GM19372 (cell line): ENCODE measurements around the gene KDM2A.
A peak's percentile ranks its signal among the peaks of the same experiment; 100 is the strongest.
"Not testable (repeated sequence)": the region's sequence is repeated elsewhere in the genome, so short reads cannot be mapped to it uniquely, and the experiment has no call there.

ENCODE experiments used
- ATAC-seq: cut with Tn5 transposase; IDR thresholded peaks from one replicate; pipeline ENCODE4 v1.9.1; 2021; ENCODE audit warnings: mild to moderate bottlenecking, low read depth, moderate library complexity; ENCODE audit not compliant: unreplicated experiment

The KDM2A gene

DNA sequence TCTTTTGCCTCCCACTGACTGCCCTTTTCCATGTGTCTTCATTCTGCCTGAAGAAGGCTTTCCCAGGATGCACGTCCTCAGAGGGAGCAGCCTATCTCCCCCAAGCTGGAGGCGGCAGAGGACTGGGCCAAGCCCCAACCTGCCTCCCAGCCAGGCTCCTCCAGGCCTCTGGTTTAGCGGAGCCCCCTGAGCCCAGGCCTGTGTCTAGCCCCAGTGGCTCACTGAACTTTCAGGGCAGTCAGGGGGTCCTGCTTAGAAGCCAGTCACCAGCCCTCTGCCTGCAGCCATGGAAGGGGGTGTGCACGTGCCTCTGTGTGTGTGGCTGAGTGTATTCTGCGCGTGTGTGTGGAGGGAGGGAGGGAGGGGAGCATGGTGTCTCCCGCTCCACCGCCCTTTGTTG lies 136.8 kb downstream of the KDM2A start:
- ATAC-seq: no peak

DNA sequence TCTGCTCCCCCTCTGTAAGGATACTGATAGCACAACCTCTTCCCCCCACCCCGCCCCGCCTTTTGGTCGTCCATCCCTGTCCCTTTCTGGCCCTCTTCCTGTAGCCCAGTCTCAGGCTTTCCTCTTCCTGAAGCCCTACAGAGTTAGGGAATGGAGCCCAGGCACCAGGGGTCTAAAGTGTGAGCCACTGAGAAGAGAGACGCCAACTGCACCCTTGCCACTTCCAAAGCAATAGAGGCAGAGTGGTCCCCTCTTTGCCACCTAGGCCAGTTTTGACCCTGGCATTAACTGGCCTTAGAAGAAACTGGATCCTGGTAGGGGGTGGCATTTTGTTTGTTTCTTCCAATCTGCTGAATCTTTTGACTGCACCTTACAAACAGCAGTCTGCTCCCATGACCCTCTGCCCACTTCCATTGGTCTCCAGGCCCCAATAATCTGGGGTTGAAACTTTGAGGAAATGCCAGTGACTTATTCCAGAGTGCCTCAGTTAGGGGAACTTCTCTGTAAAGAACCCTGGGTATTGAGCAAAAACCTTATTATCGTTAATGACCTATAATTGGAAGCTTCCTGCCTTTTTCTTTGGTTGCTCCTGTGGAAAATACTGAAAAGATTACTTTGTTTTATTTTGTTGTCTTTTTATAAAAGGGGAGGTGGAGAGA lies 137.5 kb downstream of the KDM2A start:
- ATAC-seq: no peak

DNA sequence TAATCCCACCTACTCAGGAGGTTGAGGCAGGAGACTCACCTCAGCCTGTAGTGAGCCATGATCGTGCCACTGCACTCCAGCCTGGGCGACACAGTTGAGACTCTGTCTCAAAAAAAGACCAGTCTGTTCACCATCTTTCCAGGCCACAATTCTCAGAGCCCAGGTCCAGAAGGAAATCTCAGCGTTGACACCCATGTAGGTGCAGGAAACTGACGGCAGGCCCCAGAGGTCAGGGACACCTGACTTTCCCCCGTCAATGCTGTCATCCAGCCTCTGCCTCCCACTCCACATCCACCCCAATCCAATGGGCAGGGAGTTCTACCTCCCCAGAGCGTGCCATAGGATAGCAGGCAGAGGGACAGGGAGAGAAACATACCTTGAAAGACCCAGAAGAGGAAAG lies 141.3 kb downstream of the KDM2A start:
- no peak for ATAC-seq

DNA sequence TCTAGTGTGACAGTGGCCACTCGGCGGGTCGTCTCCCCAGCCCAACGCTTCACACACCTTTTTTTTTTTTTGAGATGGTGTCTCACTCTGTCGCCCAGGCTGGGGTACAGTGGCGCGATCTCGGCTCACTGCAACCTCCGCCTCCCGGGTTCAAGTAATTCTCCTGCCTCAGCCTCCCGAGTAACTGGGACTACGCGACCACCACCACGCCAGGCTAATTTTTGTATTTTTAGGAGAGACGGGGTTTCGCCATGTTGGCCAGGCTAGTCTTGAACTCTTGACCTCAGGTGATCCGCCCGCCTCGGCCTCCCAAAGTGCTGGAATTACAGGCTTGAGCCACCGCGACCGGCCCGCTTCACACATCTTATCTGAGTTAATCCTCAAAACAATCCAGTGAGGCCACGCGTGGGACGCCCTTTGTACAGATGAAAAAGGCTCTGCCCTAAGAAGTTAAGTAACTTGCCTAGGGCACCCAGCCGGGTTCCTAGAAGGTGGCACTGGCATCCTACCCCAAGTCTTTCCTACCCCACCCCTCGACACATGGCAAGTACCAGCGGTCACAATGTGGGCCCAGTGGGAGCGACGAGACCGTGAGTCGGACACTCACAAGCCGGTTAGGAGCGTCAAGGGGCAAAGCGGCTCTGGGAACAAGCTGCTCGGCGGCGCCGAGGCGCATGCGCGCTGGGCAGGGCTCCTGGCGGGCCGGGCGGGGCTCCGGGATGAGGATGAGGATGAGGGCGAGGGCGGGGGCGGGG lies 142.0 kb downstream of the KDM2A start:
- not testable (repeated sequence) for ATAC-seq

DNA sequence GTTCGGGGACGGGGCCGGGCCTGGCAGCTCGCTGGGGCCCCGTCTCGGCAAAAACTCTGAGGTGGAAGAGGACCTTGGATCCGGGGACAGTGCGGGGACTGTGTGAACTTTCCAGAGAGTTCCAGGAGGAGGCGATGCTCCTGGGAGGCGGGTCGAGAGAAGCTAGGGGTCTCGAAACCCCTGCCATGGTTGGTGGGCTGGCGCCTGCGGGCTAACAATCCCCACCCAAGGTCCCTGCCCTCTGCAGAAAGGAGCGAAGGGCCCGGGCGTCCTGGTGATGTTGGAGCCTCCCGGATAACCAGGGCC lies 142.5 kb downstream of the KDM2A start:
- ATAC-seq: no peak

DNA sequence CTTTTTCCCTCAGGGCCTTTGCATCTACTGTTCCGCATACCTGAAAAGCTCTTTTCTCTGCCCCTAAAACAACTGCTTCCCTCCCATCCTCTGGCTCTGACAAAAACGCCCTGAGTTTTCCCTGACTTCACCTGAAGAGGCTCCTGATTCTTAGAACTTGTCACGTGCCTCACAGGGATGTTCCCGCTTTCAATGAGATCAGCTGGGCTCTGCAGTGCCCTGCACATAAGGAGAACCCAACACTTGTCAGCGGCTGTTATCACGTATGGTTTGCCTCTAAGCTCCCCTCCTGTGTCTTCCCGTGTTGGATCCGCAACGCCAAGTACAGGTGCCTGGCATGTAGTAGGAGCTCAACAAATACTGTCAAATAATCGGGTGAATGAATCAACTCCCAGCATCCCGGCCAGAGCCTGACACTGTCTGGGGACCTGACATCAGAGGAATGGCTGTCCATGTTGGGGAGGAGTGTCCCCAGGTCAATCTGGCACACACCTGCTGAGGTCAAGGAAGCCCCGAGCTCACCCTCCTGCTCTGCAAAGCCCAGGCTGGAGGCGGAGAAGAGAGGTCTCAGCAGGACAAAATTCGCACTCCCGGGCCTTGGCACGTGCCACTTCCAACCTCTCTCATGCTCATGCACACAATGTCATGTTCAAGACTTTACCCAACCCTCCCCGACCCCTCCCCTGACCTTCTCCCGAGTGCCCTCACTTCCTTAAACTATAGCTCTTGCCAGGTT lies 143.1 kb downstream of the KDM2A start:
- ATAC-seq: no peak

DNA sequence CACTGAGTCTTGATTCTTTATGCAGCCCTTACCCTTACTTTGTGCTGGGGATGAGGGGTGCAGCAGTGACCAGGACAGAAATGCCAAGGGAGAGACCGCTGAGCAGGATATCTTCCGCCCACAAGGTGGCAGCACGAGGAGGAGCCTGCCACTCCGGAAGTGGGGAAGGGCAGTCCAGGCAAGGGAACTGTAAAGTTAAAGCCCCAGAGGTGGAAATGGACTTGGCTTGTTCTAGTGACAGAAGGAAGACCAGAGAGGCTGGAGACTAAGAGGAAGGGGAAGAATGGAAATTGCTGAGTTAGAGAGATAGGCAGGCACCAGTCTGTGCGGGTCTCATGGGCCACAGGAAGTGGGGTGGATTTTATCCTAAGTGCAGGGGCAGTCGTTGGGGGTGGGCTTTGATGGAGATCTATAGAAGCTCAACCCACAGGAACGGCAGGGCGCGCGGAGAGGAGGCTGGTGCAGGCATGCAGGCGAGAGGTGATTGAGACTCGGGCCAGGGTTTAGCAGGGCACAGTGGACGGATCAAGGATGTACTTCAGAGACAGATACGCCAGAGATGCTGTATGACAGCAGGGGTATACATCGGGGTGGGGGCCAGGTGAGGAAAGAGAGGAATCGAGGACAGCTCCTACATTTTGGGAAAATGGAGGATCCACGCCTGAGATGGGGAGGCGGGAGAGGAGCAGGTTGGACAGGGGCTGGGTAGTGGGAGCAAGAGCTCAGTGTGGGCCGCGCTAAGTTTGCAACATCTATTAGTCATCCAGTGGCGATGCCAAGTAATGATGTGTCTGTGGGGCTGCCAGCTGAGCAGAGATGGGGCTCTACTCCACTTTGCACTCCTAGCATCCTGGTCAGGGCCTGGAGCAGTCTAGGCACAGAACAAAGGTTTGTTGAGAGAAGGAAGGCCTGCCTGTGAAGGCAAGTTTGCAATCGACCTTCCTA lies 143.9 kb downstream of the KDM2A start:
- no peak for ATAC-seq

DNA sequence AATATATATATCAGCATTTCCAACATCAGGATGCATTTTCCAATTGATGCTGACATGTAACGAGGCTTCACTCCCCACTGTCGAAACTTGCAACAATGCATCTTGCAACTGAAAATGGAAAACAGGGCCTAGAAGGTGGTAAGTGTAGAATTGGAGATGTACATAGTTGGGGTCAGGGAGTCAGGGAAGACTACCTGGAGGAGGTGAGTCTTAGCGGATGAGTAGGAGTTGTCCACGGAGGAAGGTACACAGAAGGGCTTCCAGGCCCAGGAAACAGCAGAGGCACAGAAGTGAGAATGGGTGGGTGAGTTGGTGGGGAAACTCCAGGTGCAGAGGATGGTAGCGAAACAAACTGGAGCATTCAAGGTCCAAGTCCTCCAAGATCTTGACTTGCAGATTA lies 145.2 kb downstream of the KDM2A start:
- ATAC-seq: no peak

DNA sequence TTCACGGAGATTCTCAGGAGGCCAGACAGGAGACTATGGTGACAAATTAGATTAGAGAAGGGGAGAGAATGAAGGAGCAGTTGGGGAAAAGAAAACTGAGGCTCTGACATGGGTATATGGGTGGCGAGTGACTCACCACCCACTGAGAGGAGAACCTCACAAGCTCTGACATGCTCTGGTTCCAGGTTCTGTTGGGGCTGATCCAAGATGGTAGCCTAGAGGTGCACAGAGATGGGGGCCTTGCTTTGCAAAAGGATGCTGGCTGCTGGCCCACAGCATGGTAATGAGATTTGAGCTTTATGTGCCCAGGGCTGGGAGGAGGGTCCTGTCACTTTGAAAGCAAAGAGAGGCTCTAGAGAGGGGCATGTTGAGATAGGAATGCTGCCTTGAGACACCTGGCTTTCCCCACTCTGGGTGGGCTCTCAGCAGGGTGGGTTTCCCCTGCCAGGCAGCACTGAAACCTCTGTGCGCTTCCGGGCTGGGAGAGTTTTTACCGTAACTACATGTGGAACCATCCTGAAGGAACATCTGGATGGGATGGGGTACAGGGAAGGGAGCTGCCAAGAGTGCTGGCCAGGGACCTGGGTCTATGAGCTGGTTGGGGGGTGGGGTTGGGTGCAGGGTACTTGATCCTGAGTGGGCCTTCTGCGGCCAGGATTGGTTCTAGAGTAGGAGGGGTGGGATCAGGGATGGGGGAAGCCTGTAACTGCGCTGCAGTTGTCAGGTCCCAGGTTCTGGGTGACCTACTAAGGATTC lies 146.0 kb downstream of the KDM2A start:
- ATAC-seq: no peak

DNA sequence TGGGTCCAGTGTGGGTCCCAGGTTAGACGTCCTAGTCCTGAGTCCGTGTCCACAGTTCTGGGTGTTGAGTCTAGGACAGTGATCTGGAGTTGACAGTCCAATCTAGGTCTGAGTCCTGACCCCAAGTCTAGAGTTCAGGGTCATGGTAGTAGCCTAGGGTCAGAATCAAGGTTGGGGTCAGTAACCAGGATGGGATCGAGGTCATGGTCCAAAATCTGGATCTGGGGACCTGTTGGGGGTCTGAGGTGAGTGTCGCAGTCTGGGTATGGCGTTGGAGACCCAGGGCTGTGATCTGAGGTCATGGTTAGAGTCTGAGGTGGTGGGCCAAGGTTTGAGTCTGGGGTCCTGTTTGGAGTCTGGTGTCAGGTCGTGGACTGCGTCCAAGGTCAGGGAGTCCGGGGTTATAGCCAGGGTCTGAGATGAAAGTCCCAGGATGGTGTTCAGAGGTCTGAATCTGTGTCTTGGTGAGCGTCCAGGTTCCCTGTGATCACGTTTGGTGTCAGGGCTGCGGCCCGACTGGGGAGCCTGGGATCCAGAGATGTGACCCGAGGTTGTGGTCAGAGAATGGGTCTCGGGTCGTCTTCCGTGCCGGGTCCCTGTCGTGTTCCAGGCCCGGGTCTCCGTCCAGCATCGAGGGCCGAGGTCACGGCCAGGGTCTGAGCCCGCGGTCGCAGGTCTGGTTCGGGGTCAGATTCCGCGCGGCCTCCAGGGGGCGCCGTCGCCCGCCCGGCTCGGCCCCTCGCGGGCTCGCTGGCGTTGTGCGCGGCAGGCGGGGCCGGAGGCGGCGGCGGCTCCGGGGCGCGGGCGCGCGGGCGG lies 146.8 kb downstream of the KDM2A start:
- peak; percentile 64 for ATAC-seq

DNA sequence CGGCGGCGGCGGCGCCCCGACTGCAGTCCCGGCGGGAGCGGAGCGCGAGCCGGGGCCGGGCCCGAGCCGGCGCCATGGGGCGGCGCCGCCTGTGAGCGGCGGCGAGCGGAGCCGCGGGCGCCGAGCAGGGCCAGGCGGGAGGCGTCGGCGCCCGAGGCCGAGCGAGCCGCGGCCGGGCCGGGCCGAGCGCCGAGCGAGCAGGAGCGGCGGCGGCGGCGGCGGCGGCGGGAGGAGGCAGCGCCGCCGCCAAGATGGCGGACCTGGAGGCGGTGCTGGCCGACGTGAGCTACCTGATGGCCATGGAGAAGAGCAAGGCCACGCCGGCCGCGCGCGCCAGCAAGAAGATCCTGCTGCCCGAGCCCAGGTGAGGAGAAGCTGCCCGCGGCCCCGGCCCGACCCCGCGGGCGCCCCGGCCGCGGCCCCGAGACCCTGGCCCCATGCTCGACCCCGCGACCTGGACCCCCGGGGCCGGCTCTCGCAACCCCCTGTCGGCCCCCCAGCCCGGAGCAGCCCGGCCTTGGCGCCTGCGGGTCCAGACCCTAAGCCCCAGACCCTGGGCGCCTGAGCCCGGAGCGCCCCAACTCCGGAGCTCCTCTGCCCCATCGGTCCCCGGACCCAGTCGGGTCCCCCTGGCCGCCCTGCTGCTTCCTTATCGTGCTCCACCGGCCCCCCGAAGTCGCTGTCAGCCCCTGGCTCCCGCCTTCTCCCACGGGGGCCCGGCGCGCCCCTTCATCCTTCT lies 147.6 kb downstream of the KDM2A start, which contains the start of gene GRK2:
TSS of gene GRK2 (plus strand) at position 25 of the 739 bp plus-strand sequence. CDS start at position 252, 227 bp downstream.
- ATAC-seq: peak; percentile 32

DNA sequence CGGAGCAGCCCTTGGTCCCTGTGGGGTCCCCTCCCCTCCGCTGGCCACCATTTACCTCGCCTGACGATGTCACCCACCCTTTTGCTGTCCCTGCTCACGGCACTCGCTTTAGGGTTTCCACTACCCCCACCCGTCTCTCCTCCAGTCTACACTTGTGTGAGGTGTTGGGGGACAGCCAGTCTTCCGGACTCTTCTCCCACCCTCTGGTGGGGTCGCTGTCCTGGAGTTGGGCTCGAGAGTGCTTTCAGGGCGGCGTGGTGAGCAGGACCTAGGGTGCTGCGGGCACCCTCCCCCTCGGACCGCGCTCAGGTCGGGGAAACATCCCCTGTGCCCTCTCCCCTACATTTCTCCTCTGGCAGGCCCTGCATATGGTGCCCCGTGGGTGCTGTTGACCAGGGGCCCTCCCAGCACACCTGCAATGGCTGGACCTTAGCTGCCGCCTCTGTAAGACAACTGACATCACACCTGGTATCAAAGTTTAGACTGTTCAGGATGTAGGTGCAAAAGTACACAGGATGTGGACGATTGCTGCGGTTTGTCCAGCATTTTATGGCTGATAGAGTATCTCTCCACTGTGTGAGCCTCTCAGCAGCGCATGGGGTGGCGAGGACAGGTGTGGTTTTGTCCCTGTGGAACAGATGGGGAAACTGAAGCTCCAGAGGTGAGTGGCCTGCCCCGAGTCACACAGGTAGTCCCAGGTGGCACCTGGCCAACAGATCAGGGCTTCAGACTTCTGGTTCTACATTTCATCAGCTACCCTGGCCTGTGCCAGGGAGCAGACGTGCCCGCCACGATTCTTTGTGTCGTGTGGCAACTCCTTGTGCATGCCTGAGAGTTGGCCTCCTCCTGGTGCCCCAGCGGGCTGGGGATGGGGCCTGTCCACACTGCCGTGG lies 148.4 kb downstream of the KDM2A start:
- ATAC-seq: no peak

DNA sequence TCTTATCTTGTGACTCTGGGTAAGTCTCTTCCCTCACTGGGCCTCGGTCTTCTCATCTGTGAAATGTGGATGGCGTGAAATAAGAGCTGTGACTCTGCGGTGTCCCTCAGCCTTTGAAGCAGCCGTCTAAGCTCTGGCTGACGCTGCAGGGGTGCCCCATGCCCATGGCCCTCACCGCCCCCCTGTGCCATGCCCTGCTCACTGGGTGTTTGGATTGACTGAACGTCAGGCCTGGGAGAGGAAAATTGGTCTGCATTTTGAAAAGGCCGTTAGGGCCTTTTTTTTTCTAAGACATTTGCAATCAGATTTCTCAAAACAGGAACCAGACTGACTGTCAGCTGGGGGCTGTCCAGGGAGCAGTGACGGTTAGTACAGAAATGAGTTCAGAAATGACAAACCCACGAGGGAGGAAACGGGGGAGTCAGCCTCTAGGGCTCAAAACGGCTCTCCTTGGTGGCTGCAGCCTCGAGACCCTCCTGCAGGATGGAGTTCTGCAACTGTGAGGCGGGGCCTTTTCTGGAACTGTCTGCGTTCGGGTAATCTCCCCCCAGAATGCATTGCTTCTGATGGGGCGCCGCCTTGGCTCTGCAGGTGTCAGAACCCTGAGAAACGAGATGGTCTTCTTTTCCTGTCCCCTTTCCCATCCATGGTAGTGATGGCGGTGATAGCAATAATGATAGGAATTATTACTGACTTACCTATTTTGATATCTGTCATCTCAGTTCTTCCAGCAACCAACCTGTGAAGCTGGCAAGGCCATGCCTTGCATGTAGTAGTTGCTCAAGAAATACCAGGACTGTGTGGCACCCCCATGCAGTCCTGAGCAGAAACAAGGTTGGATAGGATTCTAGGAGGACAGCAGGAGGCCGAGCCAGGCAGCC lies 149.3 kb downstream of the KDM2A start:
- no peak for ATAC-seq

DNA sequence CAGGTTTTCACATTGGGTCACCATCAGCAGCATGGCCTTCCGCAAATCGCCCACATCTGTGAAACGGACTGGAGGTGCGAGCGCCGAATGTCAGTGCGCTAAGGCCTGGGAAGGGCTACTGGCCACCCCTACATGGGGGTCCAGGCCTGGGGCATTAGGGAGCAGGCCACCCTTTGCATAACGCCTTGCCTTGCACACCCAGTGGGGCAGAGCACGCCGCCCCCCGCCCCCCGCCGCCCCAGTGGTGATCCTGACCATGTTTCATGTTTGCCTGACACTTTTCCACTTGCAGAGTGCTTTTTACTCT lies 149.9 kb downstream of the KDM2A start:
- ATAC-seq: no peak

DNA sequence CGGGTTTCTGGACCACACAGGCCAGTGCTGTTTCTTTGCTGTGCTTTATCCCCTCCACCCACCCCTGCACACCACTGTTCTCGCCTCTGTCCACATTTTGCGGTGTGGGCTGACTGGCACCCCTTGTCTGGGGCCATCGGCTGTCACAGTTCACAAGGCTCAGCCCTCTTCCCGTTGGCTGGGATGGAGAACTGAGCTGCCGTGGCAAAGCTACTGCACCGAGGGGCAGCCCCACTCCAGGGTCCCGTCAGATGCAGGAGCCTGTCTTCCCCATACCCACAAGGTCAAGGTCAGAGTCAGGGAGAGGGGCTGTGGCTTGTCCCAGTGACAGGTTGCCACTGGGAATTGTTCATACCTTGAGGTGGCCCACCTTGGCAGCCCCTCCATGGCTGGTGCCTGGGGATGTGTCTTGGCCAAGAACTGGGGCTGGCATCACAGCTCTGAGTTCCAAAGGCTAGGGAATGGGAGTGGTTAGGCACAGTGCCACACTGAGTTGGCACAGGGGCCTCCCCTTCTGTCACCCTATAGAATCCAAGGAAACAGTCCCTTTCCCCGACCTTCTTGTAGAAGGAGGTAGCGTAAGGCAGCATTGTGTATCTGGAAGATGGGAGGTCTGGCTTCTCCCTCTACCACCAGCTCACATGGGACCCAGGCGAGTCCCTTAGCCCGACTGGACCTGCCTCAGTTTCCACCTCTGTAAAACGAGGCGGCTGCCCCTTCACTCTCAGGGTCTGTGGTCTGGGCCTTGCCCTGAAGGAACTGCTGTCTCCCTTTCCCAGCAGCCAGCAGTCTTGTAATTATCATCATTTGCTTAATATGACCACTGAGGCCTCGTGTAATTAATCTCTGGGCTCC lies 150.6 kb downstream of the KDM2A start:
- no peak for ATAC-seq
